HG02885 (cell line): ENCODE results near the gene MFN1.

Experiments used
- ATAC-seq: cut with Tn5 transposase; IDR thresholded peaks from one replicate; pipeline ENCODE4 v1.9.1; 2021; ENCODE audit warnings: mild to moderate bottlenecking; ENCODE audit not compliant: unreplicated experiment, poor library complexity

Gene MFN1

DNA sequence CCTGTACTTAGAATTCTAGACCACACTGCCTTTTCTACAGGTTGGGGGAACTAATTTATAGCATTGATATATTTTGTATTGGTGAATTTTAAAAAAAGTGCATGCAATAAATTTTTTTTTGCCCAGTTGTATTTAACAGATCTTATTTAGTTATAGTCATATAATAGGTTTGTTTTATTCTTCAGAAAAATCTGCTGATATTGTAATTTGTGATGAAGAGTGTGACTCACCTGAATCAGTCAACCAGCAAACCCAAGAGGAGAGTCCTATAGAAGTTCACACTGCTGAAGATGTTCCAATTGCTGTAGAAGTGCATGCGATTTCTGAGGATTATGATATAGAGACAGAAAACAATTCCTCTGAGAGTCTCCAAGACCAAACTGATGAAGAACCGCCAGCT lies 14.4 kb upstream of the MFN1 start:
- no peak for ATAC-seq

DNA sequence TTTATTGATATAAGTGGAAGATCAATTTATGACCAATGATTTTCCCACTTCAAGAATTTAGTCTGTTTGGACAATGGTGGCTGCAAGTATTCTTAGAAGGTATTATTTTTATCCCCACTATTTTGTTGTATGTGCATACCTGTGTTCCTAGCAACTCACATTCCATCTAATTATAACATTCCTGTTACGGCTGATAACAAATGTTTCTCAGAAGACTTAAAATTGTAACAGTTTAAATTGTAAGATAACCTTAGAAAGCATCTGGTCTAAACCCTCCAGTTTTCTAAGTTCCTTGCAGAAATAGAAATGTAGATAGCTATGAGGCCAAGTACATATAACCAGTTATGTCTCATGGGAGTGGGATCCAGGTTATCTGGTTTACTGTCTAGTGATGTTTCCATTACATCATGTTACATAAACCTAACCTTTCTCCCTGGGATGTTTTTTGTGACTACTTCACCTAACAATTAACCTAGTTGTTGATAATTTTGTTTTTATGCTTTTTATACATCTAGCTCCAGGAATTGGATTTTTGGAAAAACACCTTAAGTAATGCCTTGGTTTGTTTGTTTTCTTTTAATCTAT lies 11.1 kb upstream of the MFN1 start:
- no peak for ATAC-seq

DNA sequence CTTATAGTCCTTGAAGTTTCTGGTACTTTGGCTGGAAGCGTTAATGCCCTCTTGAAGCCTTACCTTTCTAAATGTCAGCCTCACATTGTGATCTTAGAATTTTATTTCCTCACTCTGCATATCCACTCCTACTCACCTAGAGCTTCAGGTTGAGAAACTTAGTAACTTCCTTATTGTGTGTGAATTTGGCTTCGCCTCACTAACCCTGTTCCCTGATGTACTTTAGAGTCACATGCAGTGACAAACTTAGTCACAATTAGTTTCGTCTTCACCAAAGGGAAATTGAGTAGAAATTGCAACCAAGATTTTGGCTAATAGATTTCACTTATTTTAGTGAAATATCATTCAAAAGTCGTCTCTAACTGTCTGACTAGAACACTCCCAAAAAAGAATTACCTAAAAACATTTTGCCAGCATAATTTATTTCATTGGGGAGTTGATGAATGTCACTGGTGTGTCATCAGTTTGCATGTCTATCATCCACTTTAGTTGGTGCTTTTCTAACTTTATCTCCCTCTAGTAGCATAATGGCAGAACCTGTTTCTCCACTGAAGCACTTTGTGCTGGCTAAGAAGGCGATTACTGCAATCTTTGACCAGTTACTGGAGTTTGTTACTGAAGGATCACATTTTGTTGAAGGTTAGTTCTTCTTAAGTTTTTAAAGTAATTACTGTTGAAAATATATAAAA lies 960 bp downstream of the MFN1 start:
- peak; percentile 71 for ATAC-seq

DNA sequence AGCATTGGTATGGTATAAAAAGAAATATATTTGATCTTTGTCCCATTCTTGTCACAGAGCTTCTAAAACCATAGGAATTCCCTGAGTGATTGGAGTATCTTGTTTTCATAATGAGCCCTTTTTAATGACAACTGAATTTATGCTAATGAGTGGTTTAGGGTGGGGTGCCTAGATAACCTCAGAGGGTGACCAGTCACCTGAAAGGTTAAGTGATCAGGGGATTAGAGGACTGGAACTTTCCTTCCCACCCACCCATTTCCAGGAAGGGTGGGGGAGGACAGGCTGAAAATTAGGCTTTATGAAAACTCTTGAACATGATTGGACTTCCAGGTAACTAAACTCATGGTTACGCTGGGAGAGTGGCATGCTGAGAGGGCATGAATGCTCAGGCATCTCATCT lies 8.5 kb downstream of the MFN1 start:
- no peak for ATAC-seq

DNA sequence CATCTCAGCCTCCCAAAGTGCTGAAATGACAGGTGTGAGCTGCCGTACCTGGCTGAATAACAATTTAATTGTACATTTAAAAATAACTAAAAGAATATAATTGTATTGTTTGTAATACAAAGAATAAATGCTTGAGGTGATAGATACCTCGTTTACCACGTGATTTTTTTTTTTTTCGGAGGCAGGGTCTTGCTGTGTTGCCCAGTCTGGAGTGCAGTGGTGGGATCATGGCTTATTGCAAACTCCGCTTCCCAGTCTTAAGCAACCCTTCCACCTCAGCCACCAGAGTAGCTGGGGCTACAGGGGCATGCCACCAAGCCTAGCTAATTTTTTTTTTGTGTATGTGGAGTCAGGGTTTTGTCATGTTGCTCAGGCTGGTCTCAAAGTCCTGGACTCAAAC lies 15.8 kb downstream of the MFN1 start:
- no peak for ATAC-seq

DNA sequence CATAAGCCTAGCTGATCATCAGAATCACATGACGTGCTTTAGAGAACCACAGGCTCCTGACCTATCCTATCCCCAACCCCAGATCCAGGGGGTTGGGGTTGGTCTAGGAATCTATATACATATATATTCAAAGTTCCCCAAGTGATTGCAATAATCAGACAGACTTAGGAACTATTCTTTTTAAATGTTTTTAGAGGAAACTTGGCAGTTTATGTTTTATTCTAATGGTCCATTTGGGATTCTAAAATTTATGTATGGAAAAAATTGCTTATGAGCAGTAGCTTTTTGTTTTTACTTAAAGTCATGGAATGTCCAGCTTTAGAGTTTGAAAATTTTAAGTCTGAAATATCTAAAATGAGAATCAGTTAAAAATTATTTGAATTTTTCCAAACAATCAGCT lies 22.1 kb downstream of the MFN1 start:
- ATAC-seq: no peak

DNA sequence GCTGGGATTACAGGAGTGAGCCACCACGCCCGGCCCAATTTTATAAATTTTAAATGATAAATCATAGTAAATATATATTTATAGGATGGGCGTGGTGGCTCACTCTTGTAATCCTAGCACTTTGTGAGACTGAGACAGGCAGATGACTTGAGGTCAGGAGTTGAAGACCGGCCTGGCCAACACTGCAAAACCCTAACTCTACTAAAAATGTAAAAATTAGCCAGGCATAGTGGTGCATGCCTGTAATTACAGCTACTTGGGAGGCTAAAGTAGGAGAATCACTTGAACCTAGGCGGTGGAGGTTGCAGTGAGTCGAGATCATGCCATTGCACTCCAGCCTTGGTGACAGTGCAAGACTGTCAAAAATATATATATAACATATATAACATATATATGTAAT lies 26.4 kb downstream of the MFN1 start:
- no peak for ATAC-seq

DNA sequence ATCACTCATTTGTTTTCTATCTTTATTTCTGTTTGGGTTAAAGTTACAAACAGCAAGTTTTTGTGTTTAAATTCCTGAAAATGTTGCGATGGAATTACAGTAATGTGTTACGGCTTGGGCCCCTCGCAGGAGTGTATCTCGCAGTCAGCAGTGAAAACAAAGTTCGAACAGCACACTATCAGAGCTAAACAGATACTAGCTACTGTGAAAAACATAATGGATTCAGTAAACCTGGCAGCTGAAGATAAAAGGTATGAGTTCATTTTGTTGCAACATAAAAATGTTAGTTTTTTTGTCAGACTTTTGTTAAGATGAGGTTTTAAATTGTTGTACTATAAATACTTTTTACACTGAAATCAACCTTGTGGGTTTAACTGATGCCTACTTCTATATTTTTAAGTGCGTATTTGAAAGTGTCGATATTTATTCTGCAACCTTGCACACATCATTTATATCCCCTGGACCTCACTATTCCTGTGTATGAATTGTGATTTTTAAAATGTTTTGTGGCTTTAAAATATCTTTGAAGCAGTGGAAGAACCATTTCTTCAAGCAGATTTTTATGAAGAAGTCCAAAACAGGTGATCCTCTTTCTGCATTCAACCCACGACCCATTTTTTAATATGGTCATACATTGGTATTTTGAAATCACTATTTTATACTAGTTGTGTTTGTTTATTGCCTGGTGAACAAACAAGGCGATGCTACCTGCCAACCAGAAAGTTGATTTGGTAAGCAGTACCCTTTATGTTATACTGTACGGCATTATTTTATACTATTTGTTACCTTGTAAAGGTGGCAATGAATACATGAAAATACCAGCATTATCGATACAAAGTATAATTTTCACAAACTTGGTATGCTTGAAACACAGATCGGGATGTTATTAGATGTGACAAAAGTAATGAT lies 27.8 kb downstream of the MFN1 start:
- no peak for ATAC-seq

DNA sequence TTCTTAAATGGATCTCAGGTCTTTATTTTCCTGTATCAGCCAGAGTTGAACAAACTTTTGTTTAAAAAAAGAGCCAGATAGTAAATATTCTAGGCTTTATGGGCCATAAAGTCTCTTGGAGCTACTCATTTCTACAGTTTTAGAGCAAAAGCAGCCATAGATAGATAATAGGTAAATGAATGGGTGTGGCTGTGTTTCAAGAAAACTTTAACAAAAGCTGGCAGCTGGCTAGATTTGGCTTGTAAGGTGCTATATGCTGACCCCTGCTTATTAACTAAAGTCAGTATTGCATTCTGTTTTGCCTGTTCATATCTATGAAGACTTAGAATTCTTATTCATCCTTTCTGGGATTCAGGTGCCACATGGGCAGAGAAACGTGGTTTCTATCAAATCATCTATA lies 29.0 kb downstream of the MFN1 start:
- ATAC-seq: no peak

DNA sequence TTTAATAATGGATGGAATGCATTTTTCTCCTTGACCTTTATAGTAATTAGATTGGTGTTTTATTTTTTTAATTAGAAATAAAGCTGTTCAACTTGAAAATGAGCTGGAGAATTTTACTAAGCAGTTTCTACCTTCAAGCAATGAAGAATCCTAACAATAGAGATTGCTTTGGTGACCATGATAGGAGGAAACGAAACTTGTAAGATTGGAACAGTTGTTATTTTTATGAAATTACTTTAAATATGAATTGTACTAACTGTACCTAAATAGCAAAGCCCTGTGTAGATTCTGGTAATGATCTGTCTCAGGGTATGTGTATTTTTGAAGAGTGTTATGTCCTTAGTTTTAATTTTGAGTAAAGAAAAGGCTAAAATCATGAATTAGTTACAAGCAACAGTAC lies 44.4 kb downstream of the MFN1 start:
- ATAC-seq: peak; percentile 72

DNA sequence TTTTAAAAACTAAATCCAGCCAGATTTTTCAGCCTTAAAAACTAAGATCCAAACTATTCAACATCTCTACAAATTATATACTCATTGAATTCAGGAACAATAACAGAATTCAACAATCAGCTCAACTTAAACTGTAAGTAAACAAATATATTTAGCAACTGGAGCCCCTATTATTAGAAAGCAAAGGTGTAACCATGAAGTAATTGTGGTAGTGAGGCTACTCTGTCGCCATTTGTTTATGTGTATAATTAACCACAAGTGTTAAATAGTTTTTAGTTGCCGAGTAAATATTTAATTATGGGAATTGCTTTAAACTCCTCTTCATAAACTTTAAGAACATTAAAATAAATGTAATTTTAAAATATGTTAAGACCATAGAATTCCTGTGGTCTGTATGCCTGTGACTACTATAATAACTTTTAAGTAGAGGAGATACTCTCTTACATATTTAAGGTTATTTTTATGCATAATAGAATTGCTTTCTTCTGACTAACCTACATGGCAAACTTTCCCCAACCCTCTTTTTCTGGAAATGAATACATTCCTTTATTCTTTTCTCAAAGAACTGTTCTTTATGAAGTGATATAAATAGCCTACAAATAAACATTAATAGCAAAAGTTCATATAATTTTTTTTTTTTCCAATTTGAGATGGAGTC lies 51.2 kb downstream of the MFN1 start:
- ATAC-seq: no peak

DNA sequence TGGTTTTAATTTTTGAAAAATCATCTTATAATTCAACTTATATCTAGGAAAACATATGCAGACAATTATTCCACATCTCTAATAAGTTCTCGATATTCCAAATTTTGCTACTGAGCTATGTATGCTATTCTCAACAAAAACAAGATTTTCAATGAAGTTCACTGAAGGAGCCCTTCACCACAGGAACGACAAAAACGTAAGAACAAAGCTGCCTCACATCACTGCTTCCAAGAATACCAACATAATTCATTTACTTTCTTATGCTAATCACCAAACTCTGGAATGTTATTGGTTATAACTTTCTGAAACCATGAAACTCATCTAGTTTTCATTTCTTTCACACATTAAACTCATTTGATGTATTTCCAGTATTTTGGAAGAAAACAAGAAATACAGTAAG lies 54.1 kb downstream of the MFN1 start:
- ATAC-seq: no peak

DNA sequence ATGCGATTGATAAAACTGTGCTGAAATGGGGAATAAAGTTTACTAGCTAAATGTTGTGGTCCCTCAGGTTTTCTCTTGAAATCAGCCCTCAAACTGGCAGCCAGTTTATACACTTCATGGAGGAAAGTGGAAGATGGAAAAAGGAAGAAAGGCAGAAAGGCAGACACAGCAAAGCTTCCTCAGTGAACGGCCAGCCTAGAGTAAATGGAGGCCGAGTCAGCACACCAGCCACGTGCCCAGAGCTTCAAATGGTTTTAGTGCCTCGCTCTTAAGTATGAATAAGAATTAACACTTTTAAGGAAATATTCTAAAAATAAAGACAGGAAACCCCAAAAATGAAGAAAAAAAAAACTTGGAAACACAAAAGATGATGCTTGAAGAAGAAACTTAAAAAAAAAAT lies 55.5 kb downstream of the MFN1 start:
- no peak for ATAC-seq

DNA sequence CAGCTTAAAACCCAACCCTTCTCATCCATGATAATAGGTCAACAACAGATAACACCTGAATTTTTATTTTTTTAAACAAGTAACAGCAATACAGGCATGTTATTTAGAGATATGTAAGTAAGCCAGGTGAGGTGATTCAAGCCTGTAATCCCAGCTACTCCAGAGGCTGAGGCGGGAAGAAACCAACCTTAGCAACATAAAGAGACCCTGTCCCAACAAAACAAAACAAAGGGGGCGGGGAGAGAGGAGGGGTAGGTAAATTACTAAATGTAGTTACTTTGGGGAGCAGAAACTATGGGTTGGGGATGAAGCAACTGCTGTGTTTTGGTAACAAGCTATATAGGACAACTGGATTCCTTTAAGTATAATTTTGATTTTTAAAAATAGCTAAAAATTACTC lies 56.8 kb downstream of the MFN1 start:
- ATAC-seq: no peak

DNA sequence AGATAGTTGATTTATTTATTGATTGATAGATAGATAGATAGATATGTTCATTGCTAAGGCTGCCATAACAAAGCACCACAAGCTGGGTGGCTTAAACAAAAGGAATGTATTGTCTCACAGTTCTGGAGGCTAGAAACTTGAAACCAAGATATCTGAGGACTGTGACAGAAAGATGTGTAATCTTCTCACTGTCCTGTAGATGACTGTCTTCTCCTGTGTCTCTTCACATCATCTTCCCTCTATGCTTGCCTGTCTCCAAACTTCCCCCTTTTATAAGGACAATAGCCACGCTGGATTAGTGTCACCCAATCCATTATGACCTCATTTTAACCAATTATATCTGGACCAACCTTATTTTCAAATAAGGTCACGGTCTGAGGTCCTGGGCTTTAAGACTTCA lies 62.8 kb downstream of the MFN1 start:
- ATAC-seq: no peak

DNA sequence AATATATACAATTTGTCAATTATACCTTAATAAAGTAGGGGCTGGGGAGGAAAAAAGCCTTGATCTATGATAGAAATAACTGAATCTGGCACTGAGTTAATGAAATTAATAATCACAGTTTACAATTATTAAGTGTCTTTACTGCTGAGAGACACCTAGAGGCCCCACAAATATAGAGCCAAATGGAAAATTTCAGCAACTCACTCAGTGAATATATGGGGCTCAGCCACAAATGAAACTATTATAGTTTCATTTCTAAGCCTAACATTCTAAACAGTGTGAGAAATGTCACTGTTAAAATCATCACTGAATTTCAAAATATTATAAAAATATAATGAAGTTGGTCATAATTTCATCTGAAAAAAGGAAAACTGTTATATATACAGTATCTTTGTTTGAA lies 63.5 kb downstream of the MFN1 start:
- no peak for ATAC-seq

DNA sequence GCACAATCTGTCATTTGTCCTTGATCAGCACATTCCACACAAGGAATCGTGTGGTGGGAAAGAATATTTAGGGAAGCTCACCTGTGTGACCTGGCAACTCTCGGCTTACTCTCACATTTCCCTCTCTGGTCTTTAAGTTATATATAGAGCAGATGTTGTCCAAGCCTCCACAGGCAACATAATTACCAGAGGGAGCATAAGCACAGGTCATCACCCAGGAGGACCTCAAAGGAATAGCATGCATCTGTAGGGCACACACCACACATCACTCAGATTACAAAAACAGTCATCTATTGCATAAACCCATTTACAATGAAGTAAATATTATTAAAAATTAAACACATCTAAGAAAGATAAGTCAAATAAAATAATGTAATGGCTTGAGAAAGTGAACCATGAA lies 67.3 kb downstream of the MFN1 start:
- ATAC-seq: no peak

DNA sequence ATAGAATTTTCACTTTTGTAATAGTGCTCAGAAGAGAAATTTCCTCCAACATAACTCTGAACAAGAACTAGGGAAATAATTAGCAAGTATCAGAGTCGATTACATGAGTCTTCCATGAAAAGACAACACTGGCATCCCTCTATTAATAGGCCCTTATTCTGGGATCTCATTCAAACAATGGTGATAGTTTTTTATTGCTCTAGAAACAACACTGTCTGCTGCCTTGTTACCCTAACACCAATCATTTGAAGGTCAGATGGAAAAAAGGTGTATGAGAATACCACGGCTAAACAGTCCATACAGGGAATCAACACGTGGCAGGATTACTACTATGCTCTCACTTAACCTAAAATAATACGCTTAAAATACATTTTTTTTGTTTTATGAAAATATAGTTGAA lies 67.9 kb downstream of the MFN1 start:
- ATAC-seq: no peak

DNA sequence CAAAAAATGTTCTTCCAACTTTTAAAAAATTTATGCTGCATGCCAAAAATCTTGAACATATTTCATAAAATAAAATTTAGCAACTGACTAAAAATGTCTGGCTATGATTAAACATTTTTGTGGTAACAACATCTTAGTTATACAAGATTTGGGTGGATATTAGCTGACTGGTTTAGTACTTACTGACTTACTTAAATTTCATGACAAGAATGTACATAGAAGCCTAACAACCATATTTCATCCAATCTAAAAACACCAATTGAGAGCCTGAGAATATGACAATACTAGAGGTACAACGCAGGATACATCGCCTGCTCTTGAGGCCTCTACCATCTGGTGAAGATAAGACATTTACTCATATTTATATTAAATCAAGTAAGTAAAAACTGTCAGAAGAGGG lies 69.2 kb downstream of the MFN1 start:
- ATAC-seq: no peak

DNA sequence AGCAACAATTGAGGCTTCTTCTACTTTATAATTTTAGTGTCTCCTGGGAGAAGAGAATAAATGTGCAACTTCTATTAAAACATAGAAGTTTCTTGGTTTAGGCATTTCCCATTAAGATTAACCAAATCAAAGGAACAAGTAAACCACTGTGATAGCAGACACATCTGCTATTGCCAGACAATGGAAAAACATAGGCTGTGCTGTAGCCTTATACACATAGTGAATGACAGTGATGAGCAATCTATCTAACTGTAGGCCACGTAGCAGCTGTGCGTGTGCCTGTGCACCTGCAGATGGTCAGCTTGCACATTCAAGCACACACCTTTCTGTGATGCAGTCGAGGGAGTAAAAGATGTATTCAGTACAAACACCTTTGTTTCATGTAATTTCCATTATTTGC lies 71.1 kb downstream of the MFN1 start:
- no peak for ATAC-seq

DNA sequence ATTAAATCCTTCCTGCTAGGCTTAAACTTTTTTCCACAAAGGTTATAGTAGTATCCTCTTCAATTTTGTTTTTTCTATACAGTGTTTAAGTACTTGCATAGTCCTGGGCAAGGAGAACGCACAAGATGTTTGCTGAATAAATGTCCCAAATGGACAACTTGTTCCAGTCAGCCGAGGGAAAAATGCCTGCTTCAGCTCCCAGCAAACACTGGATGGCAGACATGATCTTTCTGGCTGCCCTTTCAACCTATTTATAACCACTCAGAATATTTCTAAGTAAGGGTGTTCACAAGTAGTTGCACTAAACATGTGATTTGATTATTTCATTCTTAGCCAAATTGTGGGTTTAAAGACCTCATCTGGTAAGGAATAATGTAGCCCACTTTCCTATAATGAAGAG lies 74.0 kb downstream of the MFN1 start:
- no peak for ATAC-seq
